ENCODE data around the gene SCLY.

GRCh38 chr2:238097201-238097987 is 36.6 kb downstream of the SCLY start:
- TF ChIP-seq CTCF (IDR thresholded peaks at IDR 0.05) (no peak), POLR2AphosphoS5 (IDR thresholded peaks at IDR 0.05) (no peak), POLR2A (IDR thresholded peaks at IDR 0.05; ENCODE audit: low read depth) (no peak), EP300 (IDR thresholded peaks at IDR 0.05) (no peak)

All from esophagus muscularis mucosa (tissue), 4 donors.